Large intestine (tissue), 3 donors: ENCODE data around the gene WIF1. TPM values are rescaled to one million over a fixed set of nuclear protein-coding genes. Genes with fewer than 3 reads are reported as not detected.

Source experiments
- DNase-seq, 2 donors: peaks; one replicate each; pipeline versions ENCODE4 v3.0.0 to v3.0.0-alpha.2; 2013
- H3K27ac ChIP-seq: one replicate; pipeline ENCODE4 v1.5.1; 2013; ENCODE audit warnings: low read length
- H3K27me3 ChIP-seq: 2 replicates; pipeline ENCODE4 v1.6.1; 2013; ENCODE audit warnings: low read length; ENCODE audit not compliant: control insufficient read depth, insufficient read depth
- H3K36me3 ChIP-seq: 2 replicates; pipeline ENCODE4 v1.6.1; 2013; ENCODE audit warnings: low read length; ENCODE audit not compliant: control insufficient read depth, insufficient read depth
- H3K4me1 ChIP-seq: one replicate; pipeline ENCODE4 v1.6.1; 2013; ENCODE audit warnings: low read length; ENCODE audit not compliant: control insufficient read depth, insufficient read depth
- H3K4me3 ChIP-seq: one replicate; pipeline ENCODE4 v1.5.1; 2013; ENCODE audit warnings: low read length
- H3K9me3 ChIP-seq: one replicate; pipeline ENCODE4 v1.6.1; 2013; ENCODE audit warnings: mild to moderate bottlenecking, low read depth, low read length, moderate library complexity; ENCODE audit not compliant: control insufficient read depth
- WGBS: methylation state at CpG from one replicate; pipeline ENCODE4 v1.1.5; 2013; ENCODE audit warnings: low lambda C conversion rate; ENCODE audit not compliant: insufficient coverage; 5-methylcytosine and 5-hydroxymethylcytosine counted together
- polyA plus RNA-seq: library from polyadenylated mRNA; unstranded; fragments of 120-200 nt; gene quantifications from one replicate; pipeline ENCODE4 v1.2.1, GENCODE V29; 2013

Gene WIF1
- polyA plus RNA-seq, 1 donor: 33.1 TPM

DNA sequence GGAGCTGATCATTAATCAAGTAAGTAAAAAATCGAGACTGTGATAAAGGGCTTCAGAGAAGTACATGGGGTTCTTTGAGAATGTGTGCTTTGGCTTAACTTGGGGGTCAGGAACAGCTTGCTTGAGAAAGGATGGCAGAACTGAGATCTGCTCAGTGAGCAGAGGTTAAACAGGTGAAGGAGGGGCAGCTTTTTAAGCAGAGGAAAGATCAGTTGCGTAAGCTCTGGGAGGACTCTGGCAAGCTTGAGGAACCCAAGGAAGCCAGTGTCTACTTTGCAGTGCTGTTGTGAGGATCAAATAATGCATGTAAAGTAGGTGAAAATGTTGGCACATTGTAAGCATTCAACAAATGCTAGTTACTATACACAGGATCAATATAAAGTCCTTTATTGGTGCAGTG lies 30.6 kb downstream of the WIF1 start:
- Histone ChIP-seq H3K4me1 (no peaks in the 10 kb centered on the region), H3K36me3 (no peaks in the 10 kb centered on the region), H3K27me3 (no peaks in the 10 kb centered on the region), H3K9me3 (no peaks in the 10 kb centered on the region), H3K4me3 (no peak overlapping the region), H3K27ac (no peak overlapping the region)
- WGBS: 22% methylated on average over 1 of the region's 2 CpGs
- DNase-seq: no peak

GRCh38 chr12:65086236-65086635 lies 34.9 kb downstream of the WIF1 start:
- H3K4me3 ChIP-seq: no peak overlapping the region
- no peak for DNase-seq
- 100% methylated on average over 1 of the region's 2 CpGs for WGBS
- no peaks in the 10 kb centered on the region for H3K4me1 ChIP-seq
- no peak overlapping the region for H3K27ac ChIP-seq
- no peaks in the 10 kb centered on the region for H3K9me3 ChIP-seq
- H3K27me3 ChIP-seq: no peaks in the 10 kb centered on the region
- no peaks in the 10 kb centered on the region for H3K36me3 ChIP-seq

DNA sequence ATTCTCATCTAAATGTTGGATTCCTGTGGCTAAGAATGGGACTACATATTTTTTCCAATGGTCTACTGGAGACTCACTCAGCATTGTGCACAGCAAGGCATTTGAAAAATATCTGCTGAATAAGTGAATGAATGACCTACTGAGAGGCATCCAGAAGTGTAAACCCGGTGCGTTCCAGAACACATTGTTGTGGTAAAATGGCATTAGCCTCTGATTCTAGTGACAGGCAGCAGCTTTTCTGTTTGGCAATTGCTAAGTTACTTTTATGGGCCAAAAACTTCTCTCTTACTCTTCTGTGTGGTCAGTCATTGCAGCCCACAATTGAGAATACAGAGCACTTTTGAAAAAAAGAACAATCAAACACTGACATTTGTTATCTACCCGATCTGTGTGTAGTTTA lies 36.5 kb downstream of the WIF1 start:
- Histone ChIP-seq H3K36me3 (no peaks in the 10 kb centered on the region), H3K9me3 (no peaks in the 10 kb centered on the region), H3K27me3 (no peaks in the 10 kb centered on the region), H3K4me1 (no peaks in the 10 kb centered on the region), H3K4me3 (no peak overlapping the region), H3K27ac (no peak overlapping the region)
- no peak for DNase-seq
- WGBS: no CpG with 5 or more reads among the region's 3 CpGs

GRCh38 chr12:65083581-65083980 lies 37.5 kb downstream of the WIF1 start:
- H3K9me3 ChIP-seq: no peaks in the 10 kb centered on the region
- H3K4me1 ChIP-seq: no peaks in the 10 kb centered on the region
- H3K27me3 ChIP-seq: no peaks in the 10 kb centered on the region
- H3K27ac ChIP-seq: no peak overlapping the region
- H3K36me3 ChIP-seq: no peaks in the 10 kb centered on the region
- DNase-seq: no peak
- 100% methylated on average over 2 of the region's 2 CpGs for WGBS
- no peak overlapping the region for H3K4me3 ChIP-seq

DNA sequence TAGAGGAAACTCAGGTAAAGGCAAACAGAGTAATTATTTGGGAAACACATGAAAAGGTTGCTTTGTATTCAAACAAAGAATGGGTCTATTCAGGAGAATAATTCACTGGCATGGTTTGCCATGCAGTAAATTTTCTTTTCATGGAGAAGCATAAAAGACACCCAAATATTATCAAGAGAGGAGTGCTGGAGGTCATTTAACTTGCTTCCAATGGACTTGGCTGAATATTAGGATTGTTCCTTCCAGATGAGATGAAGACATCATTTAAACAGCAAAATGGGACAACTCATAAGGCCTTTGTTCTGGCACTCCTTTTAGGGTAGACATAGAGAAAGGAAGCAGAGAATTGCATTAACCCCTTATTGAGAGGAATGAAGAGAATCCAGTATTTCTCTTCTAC lies 38.7 kb downstream of the WIF1 start:
- no peak for DNase-seq
- no peaks in the 10 kb centered on the region for H3K27me3 ChIP-seq
- no peaks in the 10 kb centered on the region for H3K4me1 ChIP-seq
- H3K36me3 ChIP-seq: no peaks in the 10 kb centered on the region
- no peak overlapping the region for H3K27ac ChIP-seq
- H3K4me3 ChIP-seq: no peak overlapping the region
- H3K9me3 ChIP-seq: no peaks in the 10 kb centered on the region

- Histone ChIP-seq H3K4me1 (no peaks in the 10 kb centered on the region), H3K9me3 (no peaks in the 10 kb centered on the region), H3K36me3 (no peaks in the 10 kb centered on the region), H3K27ac (no peak overlapping the region), H3K4me3 (no peak overlapping the region), H3K27me3 (no peaks in the 10 kb centered on the region)
- DNase-seq: no peak
- 0% methylated on average over 1 of the region's 1 CpG for WGBS
Observed at GRCh38 chr12:65081496-65081895, 39.6 kb downstream of the WIF1 start.

DNA sequence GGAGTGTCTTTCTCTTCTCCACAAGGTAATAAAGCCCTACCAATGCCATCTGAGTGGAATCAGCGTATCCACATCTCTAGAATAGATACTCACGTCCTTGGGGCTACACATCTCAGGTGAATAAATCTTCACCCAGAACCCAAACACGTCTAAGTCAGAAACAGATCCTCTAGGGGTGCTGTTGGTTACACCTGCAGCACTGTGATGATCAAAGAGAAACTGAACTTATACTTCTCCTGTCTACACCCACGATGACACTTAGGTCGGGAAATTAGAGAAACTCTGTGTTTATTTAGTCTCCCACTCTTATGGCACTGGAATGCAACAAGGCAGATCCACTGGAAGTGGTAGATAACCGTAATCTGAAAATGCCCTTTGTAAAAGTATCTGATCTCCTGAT lies 46.2 kb downstream of the WIF1 start:
- peak overlapping the region; percentile 20 for H3K4me3 ChIP-seq
- no peaks in the 10 kb centered on the region for H3K4me1 ChIP-seq
- H3K27ac ChIP-seq: no peak overlapping the region
- no peaks in the 10 kb centered on the region for H3K9me3 ChIP-seq
- no peaks in the 10 kb centered on the region for H3K27me3 ChIP-seq
- peak in 1 of 2 donors; percentile 22 for DNase-seq
- no CpG with 5 or more reads among the region's 6 CpGs for WGBS
- H3K36me3 ChIP-seq: no peaks in the 10 kb centered on the region

- no peaks in the 10 kb centered on the region for H3K9me3 ChIP-seq
- H3K4me3 ChIP-seq: no peak overlapping the region
- no peak overlapping the region for H3K27ac ChIP-seq
- H3K4me1 ChIP-seq: no peaks in the 10 kb centered on the region
- peak; percentile 20 to 64 for DNase-seq
- no peaks in the 10 kb centered on the region for H3K27me3 ChIP-seq
- 43% methylated on average over 2 of the region's 2 CpGs for WGBS
- H3K36me3 ChIP-seq: no peaks in the 10 kb centered on the region
Observed at GRCh38 chr12:65069336-65069735, 51.8 kb downstream of the WIF1 start.

- no peaks in the 10 kb centered on the region for H3K9me3 ChIP-seq
- H3K27ac ChIP-seq: no peak overlapping the region
- H3K4me3 ChIP-seq: no peak overlapping the region
- WGBS: no CpG with 5 or more reads among the region's 8 CpGs
- no peaks in the 10 kb centered on the region for H3K4me1 ChIP-seq
- no peaks in the 10 kb centered on the region for H3K36me3 ChIP-seq
- H3K27me3 ChIP-seq: no peaks in the 10 kb centered on the region
- no peak for DNase-seq
Observed at GRCh38 chr12:65067383-65067782, 53.7 kb downstream of the WIF1 start.

GRCh38 chr12:65055859-65056258 lies 65.2 kb downstream of the WIF1 start:
- WGBS: no CpG with 5 or more reads among the region's 4 CpGs
- no peaks in the 10 kb centered on the region for H3K4me1 ChIP-seq
- H3K4me3 ChIP-seq: no peak overlapping the region
- DNase-seq: no peak
- no peak overlapping the region for H3K27ac ChIP-seq
- no peaks in the 10 kb centered on the region for H3K27me3 ChIP-seq
- no peaks in the 10 kb centered on the region for H3K9me3 ChIP-seq
- no peaks in the 10 kb centered on the region for H3K36me3 ChIP-seq

GRCh38 chr12:65051218-65051617 lies 69.9 kb downstream of the WIF1 start:
- Histone ChIP-seq H3K4me3 (no peak overlapping the region), H3K27ac (no peak overlapping the region), H3K27me3 (no peaks in the 10 kb centered on the region), H3K9me3 (no peaks in the 10 kb centered on the region), H3K4me1 (no peaks in the 10 kb centered on the region), H3K36me3 (no peaks in the 10 kb centered on the region)
- 100% methylated on average over 1 of the region's 9 CpGs for WGBS
- DNase-seq: no peak
